Breast epithelium (tissue), 3 donors: ENCODE measurements around the gene NDUFB8.

Source experiments
- CTCF ChIP-seq, 3 donors: fragments of 450-650 bp; IDR thresholded peaks; one replicate each; pipeline ENCODE4 v1.5.1; 2016 to 2017; ENCODE audit warnings: antibody characterized with exemption in 3 of 3, mild to moderate bottlenecking in 3 of 3, moderate library complexity in 3 of 3
- POLR2A ChIP-seq: fragments of 450-650 bp; IDR thresholded peaks from one replicate; pipeline ENCODE4 v1.6.1; 2016; ENCODE audit warnings: antibody characterized with exemption, mild to moderate bottlenecking, moderate library complexity
- POLR2AphosphoS5 ChIP-seq, 3 donors: sonication (generic); formaldehyde crosslinking; IDR thresholded peaks; one replicate each; pipeline ENCODE4 v1.6.1; 2017; ENCODE audit warnings: antibody characterized with exemption in 3 of 3

- no peak for TF ChIP-seq CTCF (IDR thresholded peaks at IDR 0.05)
- TF ChIP-seq POLR2AphosphoS5 (IDR thresholded peaks at IDR 0.05), result no peak
- no peak for TF ChIP-seq POLR2A
These were observed 41.6 kb upstream of the NDUFB8 start for GRCh38 chr10:100571084-100571856.
